HepG2 (cell line): Measurements from ENCODE around the gene FIZ1. TPM values are rescaled to one million over a fixed set of nuclear protein-coding genes. Genes with fewer than 3 reads are reported as not detected.

ENCODE experiments used
- NFRKB ChIP-seq: fragments of 450-650 bp; IDR thresholded peaks from 2 replicates; pipeline ENCODE4 v1.6.1; 2017
- PRDM4 ChIP-seq: sonication (generic); formaldehyde crosslinking; IDR thresholded peaks from 2 replicates; pipeline ENCODE4 v1.9.0; 2021; ENCODE audit warnings: missing genetic modification reagents, borderline replicate concordance
- RAD21 ChIP-seq: fragments of 450-650 bp; formaldehyde crosslinking; IDR thresholded peaks from 2 replicates; pipeline ENCODE4 v1.5.0; 2020; ENCODE audit warnings: mild to moderate bottlenecking
- ZNF264 ChIP-seq: sonication (generic); formaldehyde crosslinking; IDR thresholded peaks from 2 replicates; pipeline ENCODE4 v1.4.0; 2020; ENCODE audit warnings: missing genetic modification reagents
- ZNF33A ChIP-seq: sonication (generic); formaldehyde crosslinking; IDR thresholded peaks from 2 replicates; pipeline ENCODE4 v1.5.1; 2020; ENCODE audit warnings: missing genetic modification reagents, mild to moderate bottlenecking, moderate library complexity, borderline replicate concordance
- ZNF800 ChIP-seq: sonication (generic); formaldehyde crosslinking; IDR thresholded peaks from 2 replicates; pipeline ENCODE4 v1.4.0; 2020; ENCODE audit warnings: missing genetic modification reagents
- polyA plus RNA-seq, 8 experiments: library from polyadenylated mRNA; depleted of rRNA in 3 of 8; stranded (reverse) in 7 of 8; unstranded in 1 of 8; fragments of >200 nt; fragmentation: Illumina TruSeq in 4 of 8; extraction: Trizol in 4 of 8; gene quantifications; 2 replicates each; pipeline versions ENCODE4 v1.2.1 to v1.2.3, GENCODE V29; 2011 to 2016; ENCODE audit warnings: low read depth in 4 of 8, missing spikeins in 1 of 8, mixed read lengths in 1 of 8; ENCODE audit not compliant: insufficient read depth in 1 of 8
- total RNA-seq, 5 experiments: library from RNA; depleted of rRNA; stranded (reverse); fragments of >200 nt; fragmentation: Illumina TruSeq; extraction: Trizol; gene quantifications; 2 replicates each; pipeline ENCODE4 v1.2.3, GENCODE V29; 2016; ENCODE audit warnings: low read depth in 1 of 5
- TF ChIP-seq, protein P1 (sequence below): IDR thresholded peaks from 2 replicates; pipeline ENCODE4 v1.6.1; 2012; ENCODE audit warnings: low read length, improper control_type of control experiment
- TF ChIP-seq, protein P2 (sequence below): sonication (generic); formaldehyde crosslinking; IDR thresholded peaks from 2 replicates; pipeline ENCODE4 v1.4.0; 2020; ENCODE audit warnings: mild to moderate bottlenecking, missing genetic modification reagents
- TF ChIP-seq, protein P3 (sequence below): sonication (generic); formaldehyde crosslinking; IDR thresholded peaks from 2 replicates; pipeline ENCODE4 v1.4.0; 2020; ENCODE audit warnings: mild to moderate bottlenecking, missing genetic modification reagents
- TF ChIP-seq, protein P4 (sequence below): sonication (generic); formaldehyde crosslinking; IDR thresholded peaks from 2 replicates; pipeline ENCODE4 v1.5.0; 2020; ENCODE audit warnings: mild to moderate bottlenecking, missing genetic modification reagents

The FIZ1 gene
- total and polyA plus RNA-seq, 2 of the 13 experiments (the other 11 are each of a cell fraction or from before 2014, with no cell fraction given): 3.6 to 5.9 TPM

DNA sequence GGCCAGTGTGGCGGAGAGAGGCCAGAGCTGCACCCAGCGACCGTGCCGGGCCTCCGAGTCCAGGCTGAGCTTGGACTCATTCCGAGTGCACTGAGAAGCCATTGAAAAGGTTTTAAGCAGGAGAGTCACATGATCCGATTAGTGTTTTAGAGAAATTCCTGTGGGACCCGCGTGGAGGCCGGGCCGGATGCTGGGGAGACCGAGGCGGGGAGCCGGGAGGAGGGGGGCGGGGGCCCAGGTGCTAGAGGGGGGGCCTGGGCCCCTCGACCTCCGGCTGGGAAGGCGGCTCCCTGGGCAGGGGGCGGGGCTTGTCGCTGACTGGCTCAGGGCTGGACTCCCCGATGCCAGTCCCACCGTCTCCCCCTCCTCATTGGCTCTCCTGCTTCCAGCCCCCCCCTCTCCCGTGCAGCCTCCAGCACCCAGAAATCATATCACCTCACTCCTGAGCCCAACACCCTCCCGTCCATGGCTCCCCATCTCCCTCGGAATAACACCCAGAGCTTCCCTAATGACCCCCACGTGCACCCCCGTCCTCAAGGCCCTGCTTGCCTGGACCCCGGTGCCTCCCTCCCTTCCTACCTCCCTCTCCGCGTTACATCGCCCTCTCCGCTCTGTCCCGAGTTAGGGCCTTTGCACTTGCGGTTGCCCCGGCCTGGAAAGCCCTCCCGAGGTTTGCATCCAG lies 13.5 kb downstream of the FIZ1 start (continued):
- TF ChIP-seq PRDM4 (CRISPR knock-in tag): no peak
- TF ChIP-seq, protein P1, sequence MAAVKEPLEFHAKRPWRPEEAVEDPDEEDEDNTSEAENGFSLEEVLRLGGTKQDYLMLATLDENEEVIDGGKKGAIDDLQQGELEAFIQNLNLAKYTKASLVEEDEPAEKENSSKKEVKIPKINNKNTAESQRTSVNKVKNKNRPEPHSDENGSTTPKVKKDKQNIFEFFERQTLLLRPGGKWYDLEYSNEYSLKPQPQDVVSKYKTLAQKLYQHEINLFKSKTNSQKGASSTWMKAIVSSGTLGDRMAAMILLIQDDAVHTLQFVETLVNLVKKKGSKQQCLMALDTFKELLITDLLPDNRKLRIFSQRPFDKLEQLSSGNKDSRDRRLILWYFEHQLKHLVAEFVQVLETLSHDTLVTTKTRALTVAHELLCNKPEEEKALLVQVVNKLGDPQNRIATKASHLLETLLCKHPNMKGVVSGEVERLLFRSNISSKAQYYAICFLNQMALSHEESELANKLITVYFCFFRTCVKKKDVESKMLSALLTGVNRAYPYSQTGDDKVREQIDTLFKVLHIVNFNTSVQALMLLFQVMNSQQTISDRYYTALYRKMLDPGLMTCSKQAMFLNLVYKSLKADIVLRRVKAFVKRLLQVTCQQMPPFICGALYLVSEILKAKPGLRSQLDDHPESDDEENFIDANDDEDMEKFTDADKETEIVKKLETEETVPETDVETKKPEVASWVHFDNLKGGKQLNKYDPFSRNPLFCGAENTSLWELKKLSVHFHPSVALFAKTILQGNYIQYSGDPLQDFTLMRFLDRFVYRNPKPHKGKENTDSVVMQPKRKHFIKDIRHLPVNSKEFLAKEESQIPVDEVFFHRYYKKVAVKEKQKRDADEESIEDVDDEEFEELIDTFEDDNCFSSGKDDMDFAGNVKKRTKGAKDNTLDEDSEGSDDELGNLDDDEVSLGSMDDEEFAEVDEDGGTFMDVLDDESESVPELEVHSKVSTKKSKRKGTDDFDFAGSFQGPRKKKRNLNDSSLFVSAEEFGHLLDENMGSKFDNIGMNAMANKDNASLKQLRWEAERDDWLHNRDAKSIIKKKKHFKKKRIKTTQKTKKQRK: no peak
- TF ChIP-seq, protein P2, sequence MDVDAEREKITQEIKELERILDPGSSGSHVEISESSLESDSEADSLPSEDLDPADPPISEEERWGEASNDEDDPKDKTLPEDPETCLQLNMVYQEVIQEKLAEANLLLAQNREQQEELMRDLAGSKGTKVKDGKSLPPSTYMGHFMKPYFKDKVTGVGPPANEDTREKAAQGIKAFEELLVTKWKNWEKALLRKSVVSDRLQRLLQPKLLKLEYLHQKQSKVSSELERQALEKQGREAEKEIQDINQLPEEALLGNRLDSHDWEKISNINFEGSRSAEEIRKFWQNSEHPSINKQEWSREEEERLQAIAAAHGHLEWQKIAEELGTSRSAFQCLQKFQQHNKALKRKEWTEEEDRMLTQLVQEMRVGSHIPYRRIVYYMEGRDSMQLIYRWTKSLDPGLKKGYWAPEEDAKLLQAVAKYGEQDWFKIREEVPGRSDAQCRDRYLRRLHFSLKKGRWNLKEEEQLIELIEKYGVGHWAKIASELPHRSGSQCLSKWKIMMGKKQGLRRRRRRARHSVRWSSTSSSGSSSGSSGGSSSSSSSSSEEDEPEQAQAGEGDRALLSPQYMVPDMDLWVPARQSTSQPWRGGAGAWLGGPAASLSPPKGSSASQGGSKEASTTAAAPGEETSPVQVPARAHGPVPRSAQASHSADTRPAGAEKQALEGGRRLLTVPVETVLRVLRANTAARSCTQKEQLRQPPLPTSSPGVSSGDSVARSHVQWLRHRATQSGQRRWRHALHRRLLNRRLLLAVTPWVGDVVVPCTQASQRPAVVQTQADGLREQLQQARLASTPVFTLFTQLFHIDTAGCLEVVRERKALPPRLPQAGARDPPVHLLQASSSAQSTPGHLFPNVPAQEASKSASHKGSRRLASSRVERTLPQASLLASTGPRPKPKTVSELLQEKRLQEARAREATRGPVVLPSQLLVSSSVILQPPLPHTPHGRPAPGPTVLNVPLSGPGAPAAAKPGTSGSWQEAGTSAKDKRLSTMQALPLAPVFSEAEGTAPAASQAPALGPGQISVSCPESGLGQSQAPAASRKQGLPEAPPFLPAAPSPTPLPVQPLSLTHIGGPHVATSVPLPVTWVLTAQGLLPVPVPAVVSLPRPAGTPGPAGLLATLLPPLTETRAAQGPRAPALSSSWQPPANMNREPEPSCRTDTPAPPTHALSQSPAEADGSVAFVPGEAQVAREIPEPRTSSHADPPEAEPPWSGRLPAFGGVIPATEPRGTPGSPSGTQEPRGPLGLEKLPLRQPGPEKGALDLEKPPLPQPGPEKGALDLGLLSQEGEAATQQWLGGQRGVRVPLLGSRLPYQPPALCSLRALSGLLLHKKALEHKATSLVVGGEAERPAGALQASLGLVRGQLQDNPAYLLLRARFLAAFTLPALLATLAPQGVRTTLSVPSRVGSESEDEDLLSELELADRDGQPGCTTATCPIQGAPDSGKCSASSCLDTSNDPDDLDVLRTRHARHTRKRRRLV (CRISPR knock-in tag): no peak
- TF ChIP-seq ZNF33A: no peak
- no peak for TF ChIP-seq ZNF800 (CRISPR knock-in tag)
- TF ChIP-seq NFRKB: no peak
- TF ChIP-seq RAD21: no peak
- TF ChIP-seq, protein P3, sequence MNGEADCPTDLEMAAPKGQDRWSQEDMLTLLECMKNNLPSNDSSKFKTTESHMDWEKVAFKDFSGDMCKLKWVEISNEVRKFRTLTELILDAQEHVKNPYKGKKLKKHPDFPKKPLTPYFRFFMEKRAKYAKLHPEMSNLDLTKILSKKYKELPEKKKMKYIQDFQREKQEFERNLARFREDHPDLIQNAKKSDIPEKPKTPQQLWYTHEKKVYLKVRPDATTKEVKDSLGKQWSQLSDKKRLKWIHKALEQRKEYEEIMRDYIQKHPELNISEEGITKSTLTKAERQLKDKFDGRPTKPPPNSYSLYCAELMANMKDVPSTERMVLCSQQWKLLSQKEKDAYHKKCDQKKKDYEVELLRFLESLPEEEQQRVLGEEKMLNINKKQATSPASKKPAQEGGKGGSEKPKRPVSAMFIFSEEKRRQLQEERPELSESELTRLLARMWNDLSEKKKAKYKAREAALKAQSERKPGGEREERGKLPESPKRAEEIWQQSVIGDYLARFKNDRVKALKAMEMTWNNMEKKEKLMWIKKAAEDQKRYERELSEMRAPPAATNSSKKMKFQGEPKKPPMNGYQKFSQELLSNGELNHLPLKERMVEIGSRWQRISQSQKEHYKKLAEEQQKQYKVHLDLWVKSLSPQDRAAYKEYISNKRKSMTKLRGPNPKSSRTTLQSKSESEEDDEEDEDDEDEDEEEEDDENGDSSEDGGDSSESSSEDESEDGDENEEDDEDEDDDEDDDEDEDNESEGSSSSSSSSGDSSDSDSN (CRISPR knock-in tag): peak; percentile 61
- TF ChIP-seq, protein P4, sequence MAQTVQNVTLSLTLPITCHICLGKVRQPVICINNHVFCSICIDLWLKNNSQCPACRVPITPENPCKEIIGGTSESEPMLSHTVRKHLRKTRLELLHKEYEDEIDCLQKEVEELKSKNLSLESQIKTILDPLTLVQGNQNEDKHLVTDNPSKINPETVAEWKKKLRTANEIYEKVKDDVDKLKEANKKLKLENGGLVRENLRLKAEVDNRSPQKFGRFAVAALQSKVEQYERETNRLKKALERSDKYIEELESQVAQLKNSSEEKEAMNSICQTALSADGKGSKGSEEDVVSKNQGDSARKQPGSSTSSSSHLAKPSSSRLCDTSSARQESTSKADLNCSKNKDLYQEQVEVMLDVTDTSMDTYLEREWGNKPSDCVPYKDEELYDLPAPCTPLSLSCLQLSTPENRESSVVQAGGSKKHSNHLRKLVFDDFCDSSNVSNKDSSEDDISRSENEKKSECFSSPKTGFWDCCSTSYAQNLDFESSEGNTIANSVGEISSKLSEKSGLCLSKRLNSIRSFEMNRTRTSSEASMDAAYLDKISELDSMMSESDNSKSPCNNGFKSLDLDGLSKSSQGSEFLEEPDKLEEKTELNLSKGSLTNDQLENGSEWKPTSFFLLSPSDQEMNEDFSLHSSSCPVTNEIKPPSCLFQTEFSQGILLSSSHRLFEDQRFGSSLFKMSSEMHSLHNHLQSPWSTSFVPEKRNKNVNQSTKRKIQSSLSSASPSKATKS (CRISPR knock-in tag): no peak
- TF ChIP-seq ZNF264 (CRISPR knock-in tag): no peak
